Measurements from ENCODE around the gene CADM4. TPM values are rescaled to one million over a fixed set of nuclear protein-coding genes. Genes with fewer than 3 reads are reported as not detected.

CADM4 gene
- total RNA-seq, 1 experiment from 2014 or later, result 28.7 TPM

GRCh38 chr19:43599635-43600295 is 39.9 kb downstream of the CADM4 start:
- CTCF ChIA-PET, result no interaction called here
- POLR2A ChIA-PET, result interaction anchor here (1.4 kb wide), 1 partner anchor 18 kb away, joined by 3 read pairs; no protein-coding TSS in a partner anchor
- Histone ChIP-seq H4K20me1 (ENCODE audit: insufficient read depth) (no peaks in the 10 kb centered on the region), H3K4me3 (replicated peaks in 1 of 2; ENCODE audit: low read depth in 1 of 2, low read length in 2 of 2) (no peak overlapping the region), H3K27me3 (ENCODE audit: insufficient read depth, low read length) (no peaks in the 10 kb centered on the region), H3K4me1 (ENCODE audit: control insufficient read depth in 1 of 2, insufficient read depth in 2 of 2, low read length in 2 of 2) (peaks cover 9 to 14% of the 10 kb centered on the region in 2 experiments; a peak in 3 of 4 replicates), H3K79me2 (ENCODE audit: insufficient read depth, low read length) (peaks cover 41% of the 10 kb centered on the region), H3K9ac (ENCODE audit: low read length) (no peak overlapping the region), H3K4me2 (ENCODE audit: low read length) (no peak overlapping the region), H3K9me2 (ENCODE audit: insufficient read depth) (no peaks in the 10 kb centered on the region), H3K9me3 (ENCODE audit: control insufficient read depth in 1 of 2, insufficient read depth in 1 of 2, low read depth in 1 of 2, low read length in 2 of 2) (no peaks in the 10 kb centered on the region), H3K36me3 (ENCODE audit: control insufficient read depth in 1 of 2, insufficient read depth in 2 of 2, low read length in 2 of 2) (peaks cover 4 to 18% of the 10 kb centered on the region in 2 experiments; a peak in 2 of 4 replicates), H2AFZ (ENCODE audit: low read depth, low read length, poor library complexity, severe bottlenecking) (no peak overlapping the region), H3K27ac (ENCODE audit: low read depth, low read length) (no peak overlapping the region)
- DNase-seq (ENCODE audit: low read depth, low spot score) (no peak), ATAC-seq (no peak)
- BruUV-seq (replicated peaks), result TSS peak; percentile 4
- RAD21 ChIA-PET (ENCODE audit: low non-redundant PET in 1 of 2, low total read pairs in 2 of 2, uncharacterized antibody in 2 of 2, unreplicated experiment in 2 of 2), result no interaction called here
- TF ChIP-seq FOSL1 (IDR thresholded peaks at IDR 0.05; ENCODE audit: low read depth) (no peak), RAD21 (IDR thresholded peaks at IDR 0.05; ENCODE audit: low read depth) (peak; percentile 29; the same call in 1 of the 2 replicates)
- intact Hi-C loops (cut with micrococcal nuclease), result no loop called here

- H3K27me3 ChIP-seq (ENCODE audit: insufficient read depth, low read length), result no peaks in the 10 kb centered on the region
- peaks cover 8 to 19% of the 10 kb centered on the region in 2 experiments; a peak in 2 of 4 replicates for H3K36me3 ChIP-seq (ENCODE audit: control insufficient read depth in 1 of 2, insufficient read depth in 2 of 2, low read length in 2 of 2)
- ChIA-PET POLR2A (interaction anchor here (1.4 kb wide), 1 partner anchor 19 kb away, joined by 3 read pairs; no protein-coding TSS in a partner anchor), CTCF (no interaction called here), RAD21 (ENCODE audit: low non-redundant PET in 1 of 2, low total read pairs in 2 of 2, uncharacterized antibody in 2 of 2, unreplicated experiment in 2 of 2) (no interaction called here)
- no TSS peak for BruUV-seq (replicated peaks)
- DNase-seq (ENCODE audit: low read depth, low spot score) (no peak), ATAC-seq (no peak)
- H3K4me1 ChIP-seq (ENCODE audit: control insufficient read depth in 1 of 2, insufficient read depth in 2 of 2, low read length in 2 of 2), result peaks cover 9 to 25% of the 10 kb centered on the region in 2 experiments; a peak in 3 of 4 replicates
- no peak overlapping the region for H3K4me3 ChIP-seq (replicated peaks in 1 of 2; ENCODE audit: low read depth in 1 of 2, low read length in 2 of 2)
- no peak overlapping the region for H3K9ac ChIP-seq (ENCODE audit: low read length)
- no peak overlapping the region for H2AFZ ChIP-seq (ENCODE audit: low read depth, low read length, poor library complexity, severe bottlenecking)
- no peak overlapping the region for H3K27ac ChIP-seq (ENCODE audit: low read depth, low read length)
- no peaks in the 10 kb centered on the region for H3K9me3 ChIP-seq (ENCODE audit: control insufficient read depth in 1 of 2, insufficient read depth in 1 of 2, low read depth in 1 of 2, low read length in 2 of 2)
- H3K4me2 ChIP-seq (ENCODE audit: low read length), result 0 out of 2 replicates have a peak overlapping the region, but pooled peaks have one; percentile 95
- intact Hi-C loops (cut with micrococcal nuclease), result no loop called here
- no peaks in the 10 kb centered on the region for H4K20me1 ChIP-seq (ENCODE audit: insufficient read depth)
- H3K9me2 ChIP-seq (ENCODE audit: insufficient read depth), result no peaks in the 10 kb centered on the region
- peaks cover 52% of the 10 kb centered on the region for H3K79me2 ChIP-seq (ENCODE audit: insufficient read depth, low read length)
- TF ChIP-seq CEBPB (IDR thresholded peaks at IDR 0.05; ENCODE audit: low read depth), result no peak
- no peak for TF ChIP-seq ELF1 (IDR thresholded peaks at IDR 0.05; ENCODE audit: borderline replicate concordance, low read depth)
- no peak for TF ChIP-seq RAD21 (IDR thresholded peaks at IDR 0.05; ENCODE audit: low read depth)
- TF ChIP-seq CBX3 (IDR thresholded peaks at IDR 0.05; ENCODE audit: low read depth), result no peak
- no peak for TF ChIP-seq FOSL1 (IDR thresholded peaks at IDR 0.05; ENCODE audit: low read depth)
- no peak for TF ChIP-seq ZBTB33 (IDR thresholded peaks at IDR 0.05; ENCODE audit: extremely low read depth, insufficient replicate concordance, low read length)
- TF ChIP-seq SRF (IDR thresholded peaks at IDR 0.05; ENCODE audit: low read depth), result no peak
- no peak for TF ChIP-seq TCF7L2 (IDR thresholded peaks at IDR 0.05; ENCODE audit: borderline replicate concordance, extremely low read depth, insufficient read depth, insufficient read length)
- no peak for TF ChIP-seq POLR2AphosphoS5 (IDR thresholded peaks at IDR 0.05; ENCODE audit: low read depth, low read length)
- no peak for TF ChIP-seq YY1 (IDR thresholded peaks at IDR 0.05; ENCODE audit: extremely low read depth, insufficient replicate concordance, low read depth, low read length)
- TF ChIP-seq POLR2A (IDR thresholded peaks at IDR 0.05; ENCODE audit: borderline replicate concordance, extremely low read depth, insufficient read depth, insufficient read length), result no peak
- no peak for TF ChIP-seq REST (IDR thresholded peaks at IDR 0.05; ENCODE audit: low read depth)
Observed at GRCh38 chr19:43598445-43599240, 41.0 kb downstream of the CADM4 start.
